RPMI7951 (cell line): ENCODE data around the gene SH3BP2. TPM values are rescaled to one million over a fixed set of nuclear protein-coding genes. Genes with fewer than 3 reads are reported as not detected.
A peak's percentile ranks its signal among the peaks of the same experiment; 100 is the strongest.

Experiments used
- DNase-seq: peaks from one replicate; pipeline ENCODE4 v3.0.0-alpha.2; 2012; ENCODE audit warnings: low read depth
- total RNA-seq: library from RNA; depleted of rRNA; stranded (reverse); fragments of >200 nt; shearing (Covaris generic); gene quantifications from 2 replicates; pipeline ENCODE4 v1.2.3, GENCODE V29; 2014

Gene SH3BP2
- total RNA-seq, 1 experiment from 2014 or later: 24.8 TPM

- DNase-seq: no peak
Measured at GRCh38 chr4:2802618-2803531, 10.0 kb downstream of the SH3BP2 start.

GRCh38 chr4:2803624-2804448, 11.0 kb downstream of the SH3BP2 start:
- peak; percentile 62 for DNase-seq

- no peak for DNase-seq
Measured at GRCh38 chr4:2804449-2804972, 11.6 kb downstream of the SH3BP2 start.

- no peak for DNase-seq
Measured at GRCh38 chr4:2804973-2805501, 12.2 kb downstream of the SH3BP2 start.

GRCh38 chr4:2805712-2806389, 13.0 kb downstream of the SH3BP2 start:
- DNase-seq: no peak

GRCh38 chr4:2806390-2807355, 13.8 kb downstream of the SH3BP2 start:
- peak; percentile 80 for DNase-seq

- no peak for DNase-seq
Measured at GRCh38 chr4:2807571-2807970, 14.7 kb downstream of the SH3BP2 start.

- DNase-seq: no peak
Measured at GRCh38 chr4:2808001-2808400, 15.1 kb downstream of the SH3BP2 start.

GRCh38 chr4:2809610-2810180, 16.8 kb downstream of the SH3BP2 start:
- no peak for DNase-seq

- no peak for DNase-seq
Measured at GRCh38 chr4:2810388-2810787, 17.5 kb downstream of the SH3BP2 start.

- peak; percentile 90 for DNase-seq
Measured at GRCh38 chr4:2811830-2812611, 19.1 kb downstream of the SH3BP2 start.

GRCh38 chr4:2812612-2813354, 19.9 kb downstream of the SH3BP2 start:
- DNase-seq: no peak

GRCh38 chr4:2813446-2814405, 20.8 kb downstream of the SH3BP2 start:
- DNase-seq: no peak

- DNase-seq: no peak
Measured at GRCh38 chr4:2814627-2815270, 21.9 kb downstream of the SH3BP2 start.

- DNase-seq: no peak
Measured at GRCh38 chr4:2816401-2816954, 23.6 kb downstream of the SH3BP2 start.

- no peak for DNase-seq
Measured at GRCh38 chr4:2817137-2817536, 24.3 kb downstream of the SH3BP2 start.
